Right atrium auricular region (tissue), 2 donors: ENCODE data around the gene ZNF547. TPM values are rescaled to one million over a fixed set of nuclear protein-coding genes. Genes with fewer than 3 reads are reported as not detected.

Experiments
- DNase-seq: peaks from one replicate; pipeline ENCODE4 v3.0.0-alpha.2; 2019; ENCODE audit warnings: low spot score
- H3K27ac ChIP-seq, 2 donors: fragments of 200-600 bp; sonication (generic); 1 replicate in 1 of 2; 2 replicates in 1 of 2; pipeline ENCODE4 v1.5.1; 2016 to 2019
- H3K27me3 ChIP-seq, 2 donors: fragments of 200-600 bp; sonication (generic); one replicate each; pipeline versions ENCODE4 v1.5.1 to v1.6.0; 2017 to 2019
- H3K36me3 ChIP-seq: fragments of 200-600 bp; sonication (generic); one replicate; pipeline ENCODE4 v1.5.1; 2016
- H3K4me1 ChIP-seq, 2 donors: fragments of 200-600 bp; sonication (generic); one replicate each; pipeline versions ENCODE4 v1.5.1 to v1.6.0; 2017 to 2019
- H3K4me3 ChIP-seq, 2 donors: fragments of 200-600 bp; sonication (generic); 1 replicate in 1 of 2; 2 replicates in 1 of 2; pipeline ENCODE4 v1.5.1; 2017 to 2019; ENCODE audit warnings: mild to moderate bottlenecking in 1 of 2, moderate library complexity in 1 of 2
- H3K9me3 ChIP-seq, 2 donors: fragments of 200-600 bp; sonication (generic); one replicate each; pipeline ENCODE4 v1.5.1; 2019
- CTCF ChIP-seq, 2 donors: fragments of 200-600 bp; sonication (generic); IDR thresholded peaks; one replicate each; pipeline ENCODE4 v1.5.1; 2019; ENCODE audit warnings: antibody characterized with exemption in 2 of 2
- total RNA-seq, 2 donors: library from RNA; depleted of rRNA; stranded (reverse); fragments of >200 nt; gene quantifications; one replicate each; pipeline ENCODE4 v1.1.0, GENCODE V29; 2016

Gene ZNF547
- total RNA-seq, result 1 to 10 TPM; 2.4 to 3.5 TPM

- Histone ChIP-seq H3K4me3 (peak within 1 kb of the TSS; percentile 90 to 97), H3K27ac (peak within 1 kb of the TSS; percentile 98 to 99), H3K4me1 (peaks cover 0 to 22% of the 10 kb centered on the region in 2 donors), H3K36me3 (peaks cover 10% of the 10 kb centered on the region), H3K27me3 (no peaks in the 10 kb centered on the region), H3K9me3 (peaks cover 0 to 14% of the 10 kb centered on the region in 2 donors)
- peak; percentile 100 for DNase-seq
- TF ChIP-seq CTCF (IDR thresholded peaks at IDR 0.05), result no peak
Observed at GRCh38 chr19:57362997-57363687, at the start of gene ZNF547, which contains the start of gene TRAPPC2B. TSS of gene ZNF547 (plus strand) at chr19:57363551. CDS start at chr19:57368556, 5,005 bp downstream. TSS of gene TRAPPC2B (plus strand) at chr19:57363551. CDS start at chr19:57364834, 1,283 bp downstream.

DNA sequence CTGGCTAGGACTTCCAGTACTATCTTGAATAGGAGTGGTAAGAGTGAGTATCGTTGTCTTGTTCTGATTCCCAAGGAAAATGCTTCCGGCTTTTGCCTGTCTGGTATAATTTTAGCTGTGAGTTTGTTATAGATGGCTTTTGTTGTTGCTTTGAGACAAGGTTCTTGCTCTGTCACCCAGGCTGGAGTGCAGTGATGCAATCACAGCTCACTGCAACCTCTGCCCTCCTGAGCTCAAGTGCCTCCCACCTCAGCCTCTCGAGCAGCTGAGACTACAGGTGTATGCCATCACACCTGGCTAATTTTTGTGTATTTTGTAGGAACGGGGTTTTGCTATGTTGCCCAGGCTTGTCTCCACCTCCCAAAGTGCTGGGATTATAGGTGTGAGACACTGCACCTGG, 49.2 kb upstream of the ZNF547 start:
- Histone ChIP-seq H3K27ac (no peak overlapping the region), H3K36me3 (no peaks in the 10 kb centered on the region), H3K9me3 (no peaks in the 10 kb centered on the region), H3K4me3 (no peak overlapping the region), H3K4me1 (peaks cover 0 to 2% of the 10 kb centered on the region in 2 donors), H3K27me3 (no peaks in the 10 kb centered on the region)
- no peak for DNase-seq
- TF ChIP-seq CTCF (IDR thresholded peaks at IDR 0.05), result no peak

- no peak for TF ChIP-seq CTCF (IDR thresholded peaks at IDR 0.05)
- H3K4me3 ChIP-seq, result peak overlapping the region; percentile 26 to 39
- no peaks in the 10 kb centered on the region for H3K27me3 ChIP-seq
- no peak overlapping the region for H3K27ac ChIP-seq
- H3K9me3 ChIP-seq, result no peaks in the 10 kb centered on the region
- peaks cover 0 to 23% of the 10 kb centered on the region in 2 donors for H3K4me1 ChIP-seq
- no peak for DNase-seq
- no peaks in the 10 kb centered on the region for H3K36me3 ChIP-seq
Observed at GRCh38 chr19:57317503-57317902, 45.8 kb upstream of the ZNF547 start.

GRCh38 chr19:57319869-57320179, 43.5 kb upstream of the ZNF547 start:
- peaks cover 0 to 27% of the 10 kb centered on the region in 2 donors for H3K4me1 ChIP-seq
- peak overlapping the region; percentile 83 to 97 for H3K4me3 ChIP-seq
- no peaks in the 10 kb centered on the region for H3K9me3 ChIP-seq
- peak overlapping the region; percentile 90 to 92 for H3K27ac ChIP-seq
- no peak for TF ChIP-seq CTCF (IDR thresholded peaks at IDR 0.05)
- H3K36me3 ChIP-seq, result peaks cover 15% of the 10 kb centered on the region
- H3K27me3 ChIP-seq, result no peaks in the 10 kb centered on the region
- no peak for DNase-seq

DNA sequence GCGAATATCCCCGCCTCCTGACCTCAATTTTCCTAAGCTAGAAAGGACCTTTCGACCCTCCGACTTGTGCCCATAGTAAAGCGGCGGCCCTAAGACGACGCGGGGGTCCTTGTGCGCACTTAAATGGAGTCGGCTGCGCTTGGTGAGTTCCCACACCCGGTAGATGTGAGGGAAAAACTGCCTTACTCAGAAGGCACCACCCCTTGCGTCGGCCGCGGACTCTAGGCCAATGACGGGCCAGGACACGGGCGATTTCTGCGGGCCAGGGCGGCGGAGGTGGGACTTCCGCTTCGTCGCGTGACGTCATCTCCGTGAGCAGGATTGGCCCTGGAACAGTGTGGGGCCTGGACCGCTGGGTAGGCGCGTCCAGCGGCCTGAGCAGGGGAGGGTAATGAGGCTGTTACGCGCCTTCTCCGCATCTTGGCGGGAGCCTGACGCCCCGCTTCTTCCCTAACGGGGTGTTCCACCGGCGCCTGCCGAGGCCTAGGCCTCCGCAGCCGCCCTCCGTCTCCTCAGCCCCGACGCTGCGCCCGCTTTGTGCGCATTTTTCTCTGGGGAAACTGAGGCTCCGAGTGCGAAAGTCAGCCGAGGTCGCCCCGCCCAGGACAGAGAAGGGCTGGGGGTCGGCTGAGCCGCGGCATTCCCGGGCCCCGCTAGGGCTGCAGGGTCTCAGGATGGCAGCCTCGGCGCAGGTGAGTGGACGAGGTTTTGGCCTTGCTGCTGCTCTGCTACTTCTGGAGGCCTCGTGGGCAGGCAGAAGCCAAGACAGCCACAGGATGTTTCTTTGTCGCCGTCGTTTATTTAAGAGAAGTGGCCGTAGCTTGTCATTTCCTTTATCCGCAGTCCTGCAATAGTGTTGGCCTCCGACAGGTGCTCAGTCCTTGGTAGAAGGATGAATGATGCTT, 42.9 kb upstream of the ZNF547 start, which contains the start of gene ZNF543:
ZNF543 (plus strand) TSS at position 293 of the 905 bp plus-strand sequence; CDS start at position 675, 382 bp downstream.
- Histone ChIP-seq H3K4me1 (peaks cover 0 to 27% of the 10 kb centered on the region in 2 donors), H3K27me3 (no peaks in the 10 kb centered on the region), H3K9me3 (no peaks in the 10 kb centered on the region), H3K27ac (peak within 1 kb of the TSS; percentile 90 to 92), H3K4me3 (peak within 1 kb of the TSS; percentile 83 to 97), H3K36me3 (peaks cover 21% of the 10 kb centered on the region)
- peak; percentile 98 for DNase-seq
- TF ChIP-seq CTCF (IDR thresholded peaks at IDR 0.05), result no peak
